Immature natural killer cell (primary cell): ENCODE measurements around the gene MAMDC4. TPM values are rescaled to one million over a fixed set of nuclear protein-coding genes. Genes with fewer than 3 reads are reported as not detected.
A peak's percentile ranks its signal among the peaks of the same experiment; 100 is the strongest.

Source experiments
- DNase-seq, 3 donors: peaks; one replicate each; pipeline ENCODE4 v3.0.0; 2022; ENCODE audit warnings: mixed read lengths in 1 of 3
- H3K27ac Mint-ChIP-seq, 6 donors: one replicate each; pipeline ENCODE4 v1.8.0; 2020; ENCODE audit warnings: mixed read lengths in 6 of 6, mild to moderate bottlenecking in 5 of 6, inconsistent platforms in 4 of 6, moderate library complexity in 3 of 6
- H3K27me3 Mint-ChIP-seq, 3 donors: one replicate each; pipeline ENCODE4 v1.8.0; 2020 to 2021; ENCODE audit warnings: low read depth in 3 of 3, mild to moderate bottlenecking in 3 of 3, mixed read lengths in 3 of 3, moderate library complexity in 3 of 3, inconsistent platforms in 1 of 3
- H3K36me3 Mint-ChIP-seq, 3 donors: one replicate each; pipeline ENCODE4 v1.8.0; 2020; ENCODE audit warnings: mixed read lengths in 3 of 3, inconsistent platforms in 2 of 3, mild to moderate bottlenecking in 2 of 3
- H3K4me1 Mint-ChIP-seq, 2 donors: one replicate each; pipeline ENCODE4 v1.8.0; 2020; ENCODE audit warnings: inconsistent platforms in 2 of 2, mild to moderate bottlenecking in 2 of 2, mixed read lengths in 2 of 2, moderate library complexity in 1 of 2
- H3K4me3 Mint-ChIP-seq, 5 donors: one replicate each; pipeline ENCODE4 v1.8.0; 2020; ENCODE audit warnings: mild to moderate bottlenecking in 5 of 5, mixed read lengths in 5 of 5, inconsistent platforms in 3 of 5, moderate library complexity in 3 of 5
- H3K9me3 Mint-ChIP-seq, 6 donors: one replicate each; pipeline ENCODE4 v1.8.0; 2020; ENCODE audit warnings: mild to moderate bottlenecking in 6 of 6, mixed read lengths in 6 of 6, inconsistent platforms in 4 of 6, moderate library complexity in 3 of 6
- polyA plus RNA-seq, 3 donors: library from polyadenylated mRNA; unstranded; fragments of 300-500 nt; fragmentation: Illumina TruSeq; gene quantifications; one replicate each; pipeline ENCODE4 v1.2.3, GENCODE V29; 2021

Gene MAMDC4
- polyA plus RNA-seq, 3 donors from 2014 or later, result 0.19 TPM; not detected in 2

- peaks cover 0 to 2% (median 0%) of the 10 kb centered on the region in 3 donors for H3K27me3 Mint-ChIP-seq
- H3K4me3 Mint-ChIP-seq, result no peak overlapping the region
- peaks cover 35 to 42% of the 10 kb centered on the region in 2 donors for H3K4me1 Mint-ChIP-seq
- no peaks in the 10 kb centered on the region for H3K9me3 Mint-ChIP-seq
- H3K27ac Mint-ChIP-seq, result peak overlapping the region in 1 of 6 donors; percentile 51
- no peak for DNase-seq
- H3K36me3 Mint-ChIP-seq, result peaks cover 3 to 9% (median 4%) of the 10 kb centered on the region in 3 donors
Observed at GRCh38 chr9:136898483-136899100, 46.4 kb downstream of the MAMDC4 start.

- no peak for DNase-seq
- Mint-ChIP-seq H3K9me3 (no peaks in the 10 kb centered on the region), H3K4me1 (peaks cover 36 to 41% of the 10 kb centered on the region in 2 donors), H3K36me3 (peaks cover 3 to 9% (median 4%) of the 10 kb centered on the region in 3 donors), H3K4me3 (no peak overlapping the region), H3K27ac (peak overlapping the region in 1 of 6 donors; percentile 34), H3K27me3 (peaks cover 0 to 2% (median 0%) of the 10 kb centered on the region in 3 donors)
Observed at GRCh38 chr9:136899196-136899595, 47.0 kb downstream of the MAMDC4 start.

DNA sequence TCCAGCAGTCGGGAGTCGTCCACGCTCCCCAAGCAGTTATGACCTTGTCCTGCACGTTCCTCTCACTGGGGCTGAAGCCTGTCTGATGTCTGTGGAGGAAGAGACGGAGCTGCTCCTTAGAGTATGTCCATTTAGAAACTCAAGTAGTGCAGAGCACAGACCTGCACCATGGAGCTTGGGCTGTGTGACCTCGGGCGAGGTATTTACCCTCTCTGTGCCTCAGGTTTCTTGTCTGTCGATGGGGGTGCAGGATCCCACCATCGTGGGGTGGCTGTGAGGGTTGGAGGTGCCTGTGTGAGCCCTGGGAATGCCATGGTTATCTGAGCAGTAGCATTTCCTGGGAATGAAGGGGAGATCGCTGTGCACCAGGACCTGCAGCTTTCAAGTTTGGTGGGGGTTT lies 48.4 kb downstream of the MAMDC4 start:
- Mint-ChIP-seq H3K36me3 (peaks cover 3 to 9% (median 4%) of the 10 kb centered on the region in 3 donors), H3K27me3 (peaks cover 0 to 2% (median 0%) of the 10 kb centered on the region in 3 donors), H3K27ac (peak overlapping the region in 4 of 6 donors; percentile 40 to 85 (median 84)), H3K4me1 (peaks cover 32 to 35% of the 10 kb centered on the region in 2 donors), H3K4me3 (no peak overlapping the region), H3K9me3 (no peaks in the 10 kb centered on the region)
- DNase-seq, result no peak

DNA sequence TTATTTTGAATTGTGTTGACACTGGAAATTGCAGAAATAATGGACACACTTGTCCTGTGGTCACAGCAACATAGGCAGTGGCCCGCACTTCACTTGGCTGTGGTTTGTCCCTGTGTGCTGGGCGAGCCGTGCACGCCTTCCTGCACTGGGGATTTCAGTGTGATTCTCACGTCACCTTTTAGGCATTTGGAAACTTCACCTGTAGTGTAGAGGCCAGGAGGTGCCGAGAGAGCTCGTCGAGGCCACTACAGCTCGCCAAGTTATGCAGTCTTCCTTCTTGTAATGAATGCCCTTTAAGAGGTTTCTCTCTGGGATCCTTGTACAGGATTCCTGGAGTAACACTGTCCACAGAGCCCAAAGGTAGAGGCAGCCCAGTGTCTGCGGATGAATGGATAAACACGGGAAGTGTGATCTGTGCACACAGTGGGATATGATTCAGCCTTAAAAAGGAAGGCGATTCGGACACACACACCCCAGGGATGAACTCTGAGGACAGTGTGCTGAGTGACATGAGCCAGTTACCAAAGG lies 48.9 kb downstream of the MAMDC4 start:
- no peak for DNase-seq
- H3K4me1 Mint-ChIP-seq, result peaks cover 32 to 35% of the 10 kb centered on the region in 2 donors
- peak overlapping the region; percentile 84 to 93 (median 87) for H3K27ac Mint-ChIP-seq
- peak overlapping the region in 2 of 5 donors; percentile 21 to 73 for H3K4me3 Mint-ChIP-seq
- H3K27me3 Mint-ChIP-seq, result peaks cover 0 to 2% (median 0%) of the 10 kb centered on the region in 3 donors
- no peaks in the 10 kb centered on the region for H3K9me3 Mint-ChIP-seq
- H3K36me3 Mint-ChIP-seq, result peaks cover 3 to 10% (median 4%) of the 10 kb centered on the region in 3 donors

GRCh38 chr9:136901516-136902258 lies 49.5 kb downstream of the MAMDC4 start:
- peaks cover 3 to 13% (median 4%) of the 10 kb centered on the region in 3 donors for H3K36me3 Mint-ChIP-seq
- peak overlapping the region; percentile 84 to 93 (median 87) for H3K27ac Mint-ChIP-seq
- H3K27me3 Mint-ChIP-seq, result peaks cover 0 to 2% (median 0%) of the 10 kb centered on the region in 3 donors
- peak in 2 of 3 donors; percentile 22 to 37 for DNase-seq
- peaks cover 32 to 33% of the 10 kb centered on the region in 2 donors for H3K4me1 Mint-ChIP-seq
- no peaks in the 10 kb centered on the region for H3K9me3 Mint-ChIP-seq
- H3K4me3 Mint-ChIP-seq, result peak overlapping the region in 3 of 5 donors; percentile 21 to 73 (median 36)

DNA sequence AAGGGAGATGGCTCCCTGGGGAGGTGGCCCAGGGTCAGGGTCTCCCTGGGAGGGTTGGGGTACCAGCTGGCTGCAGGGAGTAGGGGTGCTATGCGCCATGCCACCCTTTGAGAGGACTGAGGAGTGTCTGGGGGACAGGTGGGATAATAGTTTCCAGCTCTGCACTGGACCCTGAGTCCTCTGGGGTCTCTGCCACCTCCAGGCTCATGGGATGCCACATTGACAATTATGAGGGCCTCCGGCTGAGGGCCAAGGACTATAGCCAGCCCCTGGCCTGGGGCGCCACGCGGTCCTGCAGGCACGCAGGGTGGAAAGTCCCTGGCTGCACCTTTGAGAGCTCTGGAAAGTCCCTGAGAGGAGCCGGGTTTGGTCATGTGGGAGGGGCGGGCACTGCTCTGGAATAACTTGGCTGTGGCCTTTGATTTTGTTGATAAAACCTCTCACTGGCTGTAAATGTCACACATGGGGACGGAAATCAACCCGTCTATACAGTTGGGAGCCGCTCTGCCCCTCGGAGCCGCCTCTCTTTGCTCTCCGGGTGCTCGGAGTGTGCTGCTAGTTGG lies 50.2 kb downstream of the MAMDC4 start:
- Mint-ChIP-seq H3K9me3 (no peaks in the 10 kb centered on the region), H3K27ac (peak overlapping the region; percentile 84 to 93 (median 87)), H3K4me3 (peak overlapping the region; percentile 36 to 73 (median 50)), H3K36me3 (peaks cover 3 to 13% (median 4%) of the 10 kb centered on the region in 3 donors), H3K27me3 (no peaks in the 10 kb centered on the region), H3K4me1 (peaks cover 27 to 28% of the 10 kb centered on the region in 2 donors)
- DNase-seq, result peak; percentile 62 to 67 (median 64)

DNA sequence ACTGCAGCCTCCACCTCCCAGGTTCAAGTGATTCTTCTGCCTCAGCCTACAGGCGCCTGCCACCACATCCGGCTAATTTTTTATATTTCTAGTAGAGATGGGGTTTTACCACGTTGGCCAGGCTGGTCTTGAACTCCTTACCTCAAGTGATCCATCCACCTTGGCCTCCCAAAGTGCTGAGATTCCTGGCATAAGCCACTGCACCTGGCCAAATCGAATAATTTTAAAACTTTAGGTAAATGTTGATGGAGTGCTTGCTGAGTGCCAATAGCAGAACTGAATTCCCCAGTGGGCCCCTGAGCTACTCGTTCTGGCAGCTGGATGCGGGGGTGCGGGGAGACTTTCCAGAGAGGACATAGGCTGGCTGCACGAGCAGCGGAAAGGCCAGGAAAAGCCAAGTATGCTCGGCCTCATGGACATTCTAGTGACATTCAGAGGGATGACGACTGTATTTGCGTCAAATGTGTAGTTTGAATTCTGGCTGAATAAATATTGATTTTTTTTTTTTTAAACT lies 51.0 kb downstream of the MAMDC4 start:
- Mint-ChIP-seq H3K27me3 (no peaks in the 10 kb centered on the region), H3K27ac (peak overlapping the region; percentile 58 to 93 (median 84)), H3K4me1 (peaks cover 27 to 28% of the 10 kb centered on the region in 2 donors), H3K4me3 (peak overlapping the region in 4 of 5 donors; percentile 7 to 32 (median 10)), H3K9me3 (no peaks in the 10 kb centered on the region), H3K36me3 (peaks cover 3 to 13% (median 4%) of the 10 kb centered on the region in 3 donors)
- peak in 2 of 3 donors; percentile 30 to 33 for DNase-seq

- H3K4me3 Mint-ChIP-seq, result no peak overlapping the region
- no peak for DNase-seq
- peak overlapping the region in 1 of 6 donors; percentile 32 for H3K27ac Mint-ChIP-seq
- peaks cover 24 to 28% of the 10 kb centered on the region in 2 donors for H3K4me1 Mint-ChIP-seq
- H3K36me3 Mint-ChIP-seq, result peaks cover 0 to 14% (median 4%) of the 10 kb centered on the region in 3 donors
- peaks cover 0 to 2% (median 0%) of the 10 kb centered on the region in 3 donors for H3K27me3 Mint-ChIP-seq
- H3K9me3 Mint-ChIP-seq, result no peaks in the 10 kb centered on the region
Observed at GRCh38 chr9:136906266-136906665, 54.1 kb downstream of the MAMDC4 start.

GRCh38 chr9:136907011-136907914 lies 55.1 kb downstream of the MAMDC4 start:
- Mint-ChIP-seq H3K9me3 (no peaks in the 10 kb centered on the region), H3K4me1 (peaks cover 14 to 18% of the 10 kb centered on the region in 2 donors), H3K36me3 (peaks cover 0 to 11% (median 4%) of the 10 kb centered on the region in 3 donors), H3K27ac (peak overlapping the region in 1 of 6 donors; percentile 70), H3K4me3 (no peak overlapping the region), H3K27me3 (peaks cover 0 to 2% (median 0%) of the 10 kb centered on the region in 3 donors)
- no peak for DNase-seq

Other genes starting within 250 kb of the MAMDC4 start
- 1 to 10 TPM in 1 of 3 donors, not detected in 2; 1.6 TPM for gene EGFL7, start 189.4 kb upstream of the MAMDC4 start, polyA plus RNA-seq
- gene AGPAT2, start 164.9 kb upstream of the MAMDC4 start, polyA plus RNA-seq, result 10 to 100 TPM; 34.0 to 40.9 (median 35.2) TPM
- gene DIPK1B, start 139.8 kb upstream of the MAMDC4 start, polyA plus RNA-seq, result under 1 TPM in 1 of 3 donors, not detected in 2; 0.19 TPM
- gene LCN10, start 109.4 kb upstream of the MAMDC4 start, polyA plus RNA-seq, result not detected
- not detected for gene LCN6, start 103.8 kb upstream of the MAMDC4 start, polyA plus RNA-seq
- under 1 TPM in 1 of 3 donors, not detected in 2; 0.62 TPM for gene LCN8, start 94.1 kb upstream of the MAMDC4 start, polyA plus RNA-seq
- gene LCN15, start 87.8 kb upstream of the MAMDC4 start, polyA plus RNA-seq, result not detected
- 10 to 100 TPM; 61.2 to 83.3 (median 62.1) TPM for gene TMEM141, start 61.0 kb upstream of the MAMDC4 start, polyA plus RNA-seq
- under 1 TPM; 0.37 to 0.46 (median 0.40) TPM for gene CCDC183, start 56.0 kb upstream of the MAMDC4 start, polyA plus RNA-seq
- 10 to 100 TPM in 2 of 3 donors, 1 to 10 TPM in 1; 5.4 to 24.6 (median 11.0) TPM for gene RABL6, start 44.4 kb upstream of the MAMDC4 start, polyA plus RNA-seq
- under 1 TPM; 0.09 to 1.00 (median 0.82) TPM for gene AJM1, start 9.9 kb upstream of the MAMDC4 start, polyA plus RNA-seq
- 100 to 1,000 TPM; 127 to 212 (median 166) TPM for gene PHPT1, start 2.9 kb upstream of the MAMDC4 start, polyA plus RNA-seq
- 100 to 1,000 TPM; 309 to 463 (median 411) TPM for gene EDF1, start 14.0 kb downstream of the MAMDC4 start, polyA plus RNA-seq
- gene TRAF2, start 34.2 kb downstream of the MAMDC4 start, polyA plus RNA-seq, result 10 to 100 TPM in 2 of 3 donors, 1 to 10 TPM in 1; 7.6 to 32.7 (median 11.0) TPM
- gene FBXW5, start 92.4 kb downstream of the MAMDC4 start, polyA plus RNA-seq, result 100 to 1,000 TPM; 120 to 211 (median 120) TPM
- 1 to 10 TPM; 1.7 to 5.1 (median 2.1) TPM for gene C8G, start 92.9 kb downstream of the MAMDC4 start, polyA plus RNA-seq
- not detected for gene LCN12, start 99.9 kb downstream of the MAMDC4 start, polyA plus RNA-seq
- gene PTGDS, start 125.2 kb downstream of the MAMDC4 start, polyA plus RNA-seq, result 100 to 1,000 TPM in 2 of 3 donors, 10 to 100 TPM in 1; 93.2 to 201 (median 164) TPM
- gene LCNL1, start 130.6 kb downstream of the MAMDC4 start, polyA plus RNA-seq, result not detected
- 100 to 1,000 TPM; 135 to 207 (median 182) TPM for gene PAXX, start 140.1 kb downstream of the MAMDC4 start, polyA plus RNA-seq
- gene CLIC3, start 144.2 kb downstream of the MAMDC4 start, polyA plus RNA-seq, result 100 to 1,000 TPM; 673 to 911 (median 762) TPM
- 10 to 100 TPM in 1 of 3 donors, 1 to 10 TPM in 2; 2.2 to 34.5 (median 6.3) TPM for gene ABCA2, start 175.9 kb downstream of the MAMDC4 start, polyA plus RNA-seq
- gene FUT7, start 179.7 kb downstream of the MAMDC4 start, polyA plus RNA-seq, result 10 to 100 TPM; 20.6 to 33.0 (median 25.6) TPM
- 1 to 10 TPM in 2 of 3 donors, under 1 TPM in 1; 0.36 to 1.4 (median 1.1) TPM for gene NPDC1, start 193.8 kb downstream of the MAMDC4 start, polyA plus RNA-seq
- gene ENTPD2, start 201.7 kb downstream of the MAMDC4 start, polyA plus RNA-seq, result not detected
- gene SAPCD2, start 218.2 kb downstream of the MAMDC4 start, polyA plus RNA-seq, result under 1 TPM; 0.06 to 0.95 (median 0.39) TPM
- 1 to 10 TPM; 1.3 to 1.4 (median 1.4) TPM for gene UAP1L1, start 225.2 kb downstream of the MAMDC4 start, polyA plus RNA-seq
- 10 to 100 TPM; 59.7 to 71.8 (median 66.1) TPM for gene MAN1B1, start 234.6 kb downstream of the MAMDC4 start, polyA plus RNA-seq